ENCODE measurements around the gene HEXD.

GRCh38 chr17:82483836-82484235 is 65.7 kb downstream of the HEXD start:
- TF ChIP-seq NFIC (IDR thresholded peaks at IDR 0.05) (no peak), CEBPB (IDR thresholded peaks at IDR 0.05) (no peak), RAD21 (IDR thresholded peaks at IDR 0.05; ENCODE audit: low read depth) (no peak), FOXM1 (IDR thresholded peaks at IDR 0.05; ENCODE audit: borderline replicate concordance, low read depth) (no peak), YY1 (IDR thresholded peaks at IDR 0.05; ENCODE audit: low read depth) (no peak), EP300 (IDR thresholded peaks at IDR 0.05; ENCODE audit: borderline replicate concordance) (no peak), ZBTB7A (IDR thresholded peaks at IDR 0.05; ENCODE audit: low read depth) (no peak), TAF1 (IDR thresholded peaks at IDR 0.05; ENCODE audit: low read depth) (no peak), MAX (IDR thresholded peaks at IDR 0.05) (no peak), EGR1 (IDR thresholded peaks at IDR 0.05) (no peak), USF1 (IDR thresholded peaks at IDR 0.05) (no peak)
